HFFc6 (cell line): ENCODE measurements around the gene PTP4A1. TPM values are rescaled to one million over a fixed set of nuclear protein-coding genes. Genes with fewer than 3 reads are reported as not detected.

Source experiments
- DNase-seq: peaks from one replicate; pipeline ENCODE4 v3.0.0-alpha.2; 2018
- H3K27ac Mint-ChIP-seq: 2 replicates; pipeline ENCODE4 v1.8.0; 2020; ENCODE audit warnings: mild to moderate bottlenecking, mixed read lengths
- H3K27me3 Mint-ChIP-seq: 2 replicates; pipeline ENCODE4 v1.8.0; 2021; ENCODE audit warnings: mild to moderate bottlenecking, moderate library complexity, mixed read lengths; ENCODE audit not compliant: insufficient read depth
- H3K36me3 Mint-ChIP-seq: 2 replicates; pipeline ENCODE4 v1.8.0; 2021; ENCODE audit warnings: low read depth, mixed read lengths
- H3K4me1 Mint-ChIP-seq: 2 replicates; pipeline ENCODE4 v1.8.0; 2020; ENCODE audit warnings: low read depth, mixed read lengths
- H3K4me3 Mint-ChIP-seq: 2 replicates; pipeline ENCODE4 v1.8.0; 2020; ENCODE audit warnings: mild to moderate bottlenecking, moderate library complexity, mixed read lengths
- H3K9me3 Mint-ChIP-seq: 2 replicates; pipeline ENCODE4 v1.8.0; 2020; ENCODE audit warnings: mild to moderate bottlenecking, mixed read lengths
- total RNA-seq, 6 experiments: library from RNA; stranded (reverse); fragmentation: NEBNext Ultra II Directional; extraction: Animal tissue kit (Norgen Biotek cat#: 25700); gene quantifications; 2 replicates in 1 of 6; 3 replicates in 5 of 6; pipeline ENCODE4 v1.2.3, GENCODE V29; 2021
- TF ChIP-seq, protein P1 (sequence below): fragments of 200-600 bp; sonication (generic); IDR thresholded peaks from 2 replicates; pipeline ENCODE4 v1.5.0; 2021; ENCODE audit warnings: antibody characterized with exemption, mild to moderate bottlenecking

The PTP4A1 gene
- total RNA-seq, 6 experiments from 2014 or later: 86.1 to 109 (median 98.0) TPM

DNA sequence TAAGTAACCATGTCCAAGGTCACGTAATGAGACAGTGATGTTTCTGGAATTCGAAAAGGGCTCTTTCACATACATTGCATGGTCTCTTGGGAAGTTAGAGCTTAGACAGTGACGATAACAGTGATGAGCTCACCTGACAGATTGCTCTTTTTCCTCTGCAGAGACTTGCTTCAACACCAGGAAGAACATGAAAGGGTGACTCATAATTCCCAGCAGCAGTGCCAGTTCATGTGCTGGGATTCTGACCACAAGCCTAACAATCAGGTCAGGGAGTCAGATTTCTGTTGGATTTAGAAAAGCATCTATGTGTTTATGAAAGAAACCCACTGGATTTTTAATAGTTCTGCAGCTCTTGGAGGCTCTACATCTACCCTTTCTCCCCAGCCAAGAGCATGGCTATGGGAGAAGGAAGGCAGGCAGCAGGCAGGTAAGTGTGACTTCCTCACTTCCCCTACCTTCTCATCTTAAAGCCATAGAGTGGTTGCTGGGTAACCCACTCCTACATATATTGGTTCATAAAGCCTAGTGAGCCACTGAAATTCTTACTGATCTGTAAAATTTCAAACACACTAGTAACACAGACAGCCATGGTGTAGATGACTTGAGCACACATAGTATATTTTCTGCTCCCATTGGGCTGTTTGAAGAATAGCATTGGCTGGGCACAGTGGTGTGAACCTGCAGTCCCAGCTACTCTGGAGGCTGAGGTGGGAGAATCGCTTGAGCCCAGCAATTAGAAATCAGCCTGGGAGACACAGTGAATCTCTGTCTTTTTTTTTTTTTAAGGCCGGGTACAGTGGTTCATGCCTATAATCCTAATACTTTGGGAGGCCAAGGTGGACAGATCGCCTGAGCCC, 44.4 kb upstream of the PTP4A1 start:
- Mint-ChIP-seq H3K36me3 (no peaks in the 10 kb centered on the region), H3K9me3 (no peaks in the 10 kb centered on the region), H3K27me3 (0 out of 2 replicates have a peak, but pooled peaks cover under 1% of the 10 kb centered on the region), H3K4me1 (peaks cover 19% of the 10 kb centered on the region), H3K27ac (no peak overlapping the region), H3K4me3 (no peak overlapping the region)
- TF ChIP-seq, protein P1, sequence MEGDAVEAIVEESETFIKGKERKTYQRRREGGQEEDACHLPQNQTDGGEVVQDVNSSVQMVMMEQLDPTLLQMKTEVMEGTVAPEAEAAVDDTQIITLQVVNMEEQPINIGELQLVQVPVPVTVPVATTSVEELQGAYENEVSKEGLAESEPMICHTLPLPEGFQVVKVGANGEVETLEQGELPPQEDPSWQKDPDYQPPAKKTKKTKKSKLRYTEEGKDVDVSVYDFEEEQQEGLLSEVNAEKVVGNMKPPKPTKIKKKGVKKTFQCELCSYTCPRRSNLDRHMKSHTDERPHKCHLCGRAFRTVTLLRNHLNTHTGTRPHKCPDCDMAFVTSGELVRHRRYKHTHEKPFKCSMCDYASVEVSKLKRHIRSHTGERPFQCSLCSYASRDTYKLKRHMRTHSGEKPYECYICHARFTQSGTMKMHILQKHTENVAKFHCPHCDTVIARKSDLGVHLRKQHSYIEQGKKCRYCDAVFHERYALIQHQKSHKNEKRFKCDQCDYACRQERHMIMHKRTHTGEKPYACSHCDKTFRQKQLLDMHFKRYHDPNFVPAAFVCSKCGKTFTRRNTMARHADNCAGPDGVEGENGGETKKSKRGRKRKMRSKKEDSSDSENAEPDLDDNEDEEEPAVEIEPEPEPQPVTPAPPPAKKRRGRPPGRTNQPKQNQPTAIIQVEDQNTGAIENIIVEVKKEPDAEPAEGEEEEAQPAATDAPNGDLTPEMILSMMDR: no peak
- peak; percentile 85 for DNase-seq

DNA sequence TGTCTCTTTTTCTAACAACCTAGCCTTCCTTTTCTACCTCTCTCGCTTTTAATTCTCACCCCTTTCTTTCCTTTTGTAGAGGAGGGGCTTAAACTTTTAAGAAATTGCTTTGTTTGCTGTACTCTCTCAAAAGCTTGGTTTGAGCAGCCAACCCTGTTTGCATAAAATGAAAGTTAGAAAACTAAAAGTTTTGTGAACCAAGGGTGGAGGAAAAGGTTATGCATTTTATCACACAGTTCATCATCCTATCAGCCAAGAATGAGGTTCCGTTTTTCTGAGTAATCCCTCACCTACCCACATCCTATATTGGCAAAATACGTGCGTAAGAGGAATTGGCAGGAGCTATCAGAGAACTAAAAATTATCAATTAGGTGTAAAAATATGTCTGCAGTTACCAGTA, 42.8 kb upstream of the PTP4A1 start:
- no peak for DNase-seq
- peaks cover 19% of the 10 kb centered on the region for H3K4me1 Mint-ChIP-seq
- H3K27ac Mint-ChIP-seq: no peak overlapping the region
- no peaks in the 10 kb centered on the region for H3K36me3 Mint-ChIP-seq
- H3K4me3 Mint-ChIP-seq: no peak overlapping the region
- H3K9me3 Mint-ChIP-seq: no peaks in the 10 kb centered on the region
- H3K27me3 Mint-ChIP-seq: no peaks in the 10 kb centered on the region
- TF ChIP-seq, protein P1: no peak

DNA sequence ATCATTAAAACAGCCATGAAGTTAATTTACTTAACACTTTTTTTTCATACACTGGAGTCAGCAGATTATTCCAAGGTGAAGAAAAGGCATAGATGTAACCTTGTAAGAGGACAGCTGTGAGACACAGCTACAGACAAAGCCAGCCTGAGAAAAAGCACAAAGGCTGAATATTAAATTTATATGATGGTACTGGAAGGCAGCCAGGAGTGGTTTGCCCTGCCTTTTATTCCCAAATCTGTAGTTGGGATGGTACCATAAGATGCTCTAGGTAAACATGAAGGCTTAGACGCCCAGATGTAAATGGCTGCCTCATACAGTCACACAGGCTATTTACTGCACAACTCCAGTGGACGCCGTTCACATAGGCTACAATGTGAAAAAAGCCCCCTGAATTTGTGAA, 42.1 kb upstream of the PTP4A1 start:
- H3K4me1 Mint-ChIP-seq: peaks cover 19% of the 10 kb centered on the region
- H3K36me3 Mint-ChIP-seq: no peaks in the 10 kb centered on the region
- no peaks in the 10 kb centered on the region for H3K9me3 Mint-ChIP-seq
- no peaks in the 10 kb centered on the region for H3K27me3 Mint-ChIP-seq
- TF ChIP-seq, protein P1: no peak
- H3K4me3 Mint-ChIP-seq: no peak overlapping the region
- H3K27ac Mint-ChIP-seq: no peak overlapping the region
- no peak for DNase-seq

DNA sequence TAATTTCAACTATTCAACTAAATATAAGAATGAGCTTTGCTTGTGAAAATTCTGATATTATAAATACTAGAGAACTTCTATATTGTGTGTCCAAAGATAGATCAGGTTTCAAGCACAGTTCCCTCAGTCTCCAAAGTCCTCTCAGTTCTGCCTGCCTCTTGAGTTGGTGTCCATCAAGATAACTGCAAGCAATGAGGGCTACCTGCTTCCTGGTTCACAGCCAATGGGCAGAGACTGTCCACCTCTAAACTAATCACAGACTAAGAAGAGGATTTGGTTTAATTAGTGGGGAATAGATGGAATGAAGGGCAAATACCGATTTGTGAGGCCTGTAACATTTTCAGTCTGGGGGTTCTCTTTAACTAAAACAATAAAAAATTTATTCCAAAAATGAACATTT, 41.3 kb upstream of the PTP4A1 start:
- Mint-ChIP-seq H3K36me3 (no peaks in the 10 kb centered on the region), H3K4me1 (peaks cover 19% of the 10 kb centered on the region), H3K27me3 (no peaks in the 10 kb centered on the region), H3K4me3 (no peak overlapping the region), H3K27ac (no peak overlapping the region), H3K9me3 (no peaks in the 10 kb centered on the region)
- TF ChIP-seq, protein P1: no peak
- DNase-seq: no peak

DNA sequence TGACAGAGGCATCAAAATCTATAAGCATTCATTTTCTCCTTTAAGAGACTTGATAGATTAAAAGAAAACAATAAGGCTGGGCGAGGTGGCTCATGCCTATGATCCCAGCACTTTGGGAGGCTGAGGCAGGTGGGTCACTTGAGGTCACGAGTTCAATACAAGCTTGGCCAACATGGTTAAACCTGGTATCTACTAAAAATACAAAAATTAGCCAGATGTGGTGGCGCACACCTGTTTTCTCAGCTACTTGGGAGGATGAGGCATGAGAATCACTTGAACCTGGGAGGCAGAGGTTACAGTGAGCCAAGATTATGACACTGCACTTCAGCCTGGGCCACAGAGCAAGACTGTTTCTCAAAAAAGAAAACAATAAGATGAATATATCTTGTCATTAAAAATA, 39.3 kb upstream of the PTP4A1 start:
- TF ChIP-seq, protein P1: no peak
- H3K27me3 Mint-ChIP-seq: peaks cover 2% of the 10 kb centered on the region; the same call in 1 of the 2 replicates
- no peaks in the 10 kb centered on the region for H3K9me3 Mint-ChIP-seq
- no peak for DNase-seq
- no peaks in the 10 kb centered on the region for H3K36me3 Mint-ChIP-seq
- no peak overlapping the region for H3K27ac Mint-ChIP-seq
- peaks cover 9% of the 10 kb centered on the region for H3K4me1 Mint-ChIP-seq
- H3K4me3 Mint-ChIP-seq: no peak overlapping the region
